Measurements from ENCODE around the gene ARHGEF37.

The ARHGEF37 gene

GRCh38 chr5:149623473-149623872, 42.2 kb downstream of the ARHGEF37 start:
- Histone ChIP-seq H3K4me3 (ENCODE audit: low read depth in 1 of 2, low read length in 2 of 2) (no peak overlapping the region), H3K36me3 (ENCODE audit: control insufficient read depth in 1 of 2, insufficient read depth in 2 of 2, low read length in 2 of 2) (peaks cover 9 to 42% of the 10 kb centered on the region in 2 donors), H3K9me3 (ENCODE audit: control insufficient read depth in 1 of 2, low read length in 2 of 2) (no peaks in the 10 kb centered on the region), H3K4me1 (ENCODE audit: control insufficient read depth in 1 of 2, insufficient read depth in 2 of 2, low read length in 2 of 2) (peaks cover 9 to 21% of the 10 kb centered on the region in 2 donors), H3K9ac (ENCODE audit: low read depth in 1 of 2, low read length in 2 of 2) (no peak overlapping the region), H3K27me3 (ENCODE audit: control insufficient read depth in 1 of 2, insufficient read depth in 2 of 2, low read length in 2 of 2) (no peaks in the 10 kb centered on the region), H3K27ac (ENCODE audit: low read depth, low read length) (no peak overlapping the region)

- no peaks in the 10 kb centered on the region for H3K9me3 ChIP-seq (ENCODE audit: control insufficient read depth in 1 of 2, low read length in 2 of 2)
- H3K9ac ChIP-seq (ENCODE audit: low read depth in 1 of 2, low read length in 2 of 2), result no peak overlapping the region
- H3K27me3 ChIP-seq (ENCODE audit: control insufficient read depth in 1 of 2, insufficient read depth in 2 of 2, low read length in 2 of 2), result no peaks in the 10 kb centered on the region
- H3K4me3 ChIP-seq (ENCODE audit: low read depth in 1 of 2, low read length in 2 of 2), result no peak overlapping the region
- no peak overlapping the region for H3K27ac ChIP-seq (ENCODE audit: low read depth, low read length)
- H3K36me3 ChIP-seq (ENCODE audit: control insufficient read depth in 1 of 2, insufficient read depth in 2 of 2, low read length in 2 of 2), result peaks cover 0 to 38% of the 10 kb centered on the region in 2 donors
- peaks cover 17 to 28% of the 10 kb centered on the region in 2 donors for H3K4me1 ChIP-seq (ENCODE audit: control insufficient read depth in 1 of 2, insufficient read depth in 2 of 2, low read length in 2 of 2)
These were observed 45.8 kb downstream of the ARHGEF37 start for GRCh38 chr5:149627070-149627469.

GRCh38 chr5:149628221-149628620, 46.9 kb downstream of the ARHGEF37 start:
- H3K4me1 ChIP-seq (ENCODE audit: control insufficient read depth in 1 of 2, insufficient read depth in 2 of 2, low read length in 2 of 2), result peaks cover 29 to 30% of the 10 kb centered on the region in 2 donors
- H3K27me3 ChIP-seq (ENCODE audit: control insufficient read depth in 1 of 2, insufficient read depth in 2 of 2, low read length in 2 of 2), result no peaks in the 10 kb centered on the region
- no peak overlapping the region for H3K27ac ChIP-seq (ENCODE audit: low read depth, low read length)
- H3K9ac ChIP-seq (ENCODE audit: low read depth in 1 of 2, low read length in 2 of 2), result no peak overlapping the region
- peaks cover 0 to 33% of the 10 kb centered on the region in 2 donors for H3K36me3 ChIP-seq (ENCODE audit: control insufficient read depth in 1 of 2, insufficient read depth in 2 of 2, low read length in 2 of 2)
- H3K4me3 ChIP-seq (ENCODE audit: low read depth in 1 of 2, low read length in 2 of 2), result no peak overlapping the region
- H3K9me3 ChIP-seq (ENCODE audit: control insufficient read depth in 1 of 2, low read length in 2 of 2), result no peaks in the 10 kb centered on the region

GRCh38 chr5:149628846-149629388, 47.6 kb downstream of the ARHGEF37 start:
- Histone ChIP-seq H3K27me3 (ENCODE audit: control insufficient read depth in 1 of 2, insufficient read depth in 2 of 2, low read length in 2 of 2) (no peaks in the 10 kb centered on the region), H3K27ac (ENCODE audit: low read depth, low read length) (no peak overlapping the region), H3K4me1 (ENCODE audit: control insufficient read depth in 1 of 2, insufficient read depth in 2 of 2, low read length in 2 of 2) (peaks cover 36% of the 10 kb centered on the region in 2 donors), H3K9me3 (ENCODE audit: control insufficient read depth in 1 of 2, low read length in 2 of 2) (no peaks in the 10 kb centered on the region), H3K36me3 (ENCODE audit: control insufficient read depth in 1 of 2, insufficient read depth in 2 of 2, low read length in 2 of 2) (peaks cover 0 to 26% of the 10 kb centered on the region in 2 donors), H3K9ac (ENCODE audit: low read depth in 1 of 2, low read length in 2 of 2) (no peak overlapping the region), H3K4me3 (ENCODE audit: low read depth in 1 of 2, low read length in 2 of 2) (no peak overlapping the region)

GRCh38 chr5:149629421-149629820, 48.1 kb downstream of the ARHGEF37 start:
- no peaks in the 10 kb centered on the region for H3K9me3 ChIP-seq (ENCODE audit: control insufficient read depth in 1 of 2, low read length in 2 of 2)
- no peak overlapping the region for H3K4me3 ChIP-seq (ENCODE audit: low read depth in 1 of 2, low read length in 2 of 2)
- no peak overlapping the region for H3K9ac ChIP-seq (ENCODE audit: low read depth in 1 of 2, low read length in 2 of 2)
- H3K27ac ChIP-seq (ENCODE audit: low read depth, low read length), result no peak overlapping the region
- H3K36me3 ChIP-seq (ENCODE audit: control insufficient read depth in 1 of 2, insufficient read depth in 2 of 2, low read length in 2 of 2), result peaks cover 0 to 22% of the 10 kb centered on the region in 2 donors
- no peaks in the 10 kb centered on the region for H3K27me3 ChIP-seq (ENCODE audit: control insufficient read depth in 1 of 2, insufficient read depth in 2 of 2, low read length in 2 of 2)
- H3K4me1 ChIP-seq (ENCODE audit: control insufficient read depth in 1 of 2, insufficient read depth in 2 of 2, low read length in 2 of 2), result peaks cover 36 to 37% of the 10 kb centered on the region in 2 donors

- peaks cover 0 to 20% of the 10 kb centered on the region in 2 donors for H3K36me3 ChIP-seq (ENCODE audit: control insufficient read depth in 1 of 2, insufficient read depth in 2 of 2, low read length in 2 of 2)
- H3K27ac ChIP-seq (ENCODE audit: low read depth, low read length), result no peak overlapping the region
- H3K4me3 ChIP-seq (ENCODE audit: low read depth in 1 of 2, low read length in 2 of 2), result no peak overlapping the region
- H3K4me1 ChIP-seq (ENCODE audit: control insufficient read depth in 1 of 2, insufficient read depth in 2 of 2, low read length in 2 of 2), result peaks cover 36 to 37% of the 10 kb centered on the region in 2 donors
- no peaks in the 10 kb centered on the region for H3K9me3 ChIP-seq (ENCODE audit: control insufficient read depth in 1 of 2, low read length in 2 of 2)
- H3K9ac ChIP-seq (ENCODE audit: low read depth in 1 of 2, low read length in 2 of 2), result no peak overlapping the region
- no peaks in the 10 kb centered on the region for H3K27me3 ChIP-seq (ENCODE audit: control insufficient read depth in 1 of 2, insufficient read depth in 2 of 2, low read length in 2 of 2)
These were observed 49.0 kb downstream of the ARHGEF37 start for GRCh38 chr5:149630337-149630736.

GRCh38 chr5:149631506-149631905, 50.2 kb downstream of the ARHGEF37 start:
- no peaks in the 10 kb centered on the region for H3K9me3 ChIP-seq (ENCODE audit: control insufficient read depth in 1 of 2, low read length in 2 of 2)
- no peak overlapping the region for H3K9ac ChIP-seq (ENCODE audit: low read depth in 1 of 2, low read length in 2 of 2)
- no peaks in the 10 kb centered on the region for H3K27me3 ChIP-seq (ENCODE audit: control insufficient read depth in 1 of 2, insufficient read depth in 2 of 2, low read length in 2 of 2)
- no peak overlapping the region for H3K4me3 ChIP-seq (ENCODE audit: low read depth in 1 of 2, low read length in 2 of 2)
- no peak overlapping the region for H3K27ac ChIP-seq (ENCODE audit: low read depth, low read length)
- H3K4me1 ChIP-seq (ENCODE audit: control insufficient read depth in 1 of 2, insufficient read depth in 2 of 2, low read length in 2 of 2), result peaks cover 36 to 37% of the 10 kb centered on the region in 2 donors
- H3K36me3 ChIP-seq (ENCODE audit: control insufficient read depth in 1 of 2, insufficient read depth in 2 of 2, low read length in 2 of 2), result peaks cover 0 to 15% of the 10 kb centered on the region in 2 donors

GRCh38 chr5:149632311-149633251, 51.3 kb downstream of the ARHGEF37 start:
- H3K27me3 ChIP-seq (ENCODE audit: control insufficient read depth in 1 of 2, insufficient read depth in 2 of 2, low read length in 2 of 2), result no peaks in the 10 kb centered on the region
- H3K4me1 ChIP-seq (ENCODE audit: control insufficient read depth in 1 of 2, insufficient read depth in 2 of 2, low read length in 2 of 2), result peaks cover 27 to 36% of the 10 kb centered on the region in 2 donors
- no peaks in the 10 kb centered on the region for H3K9me3 ChIP-seq (ENCODE audit: control insufficient read depth in 1 of 2, low read length in 2 of 2)
- peak overlapping the region; percentile 62 for H3K27ac ChIP-seq (ENCODE audit: low read depth, low read length)
- peak overlapping the region in 1 of 2 donors; percentile 10 for H3K4me3 ChIP-seq (ENCODE audit: low read depth in 1 of 2, low read length in 2 of 2)
- H3K36me3 ChIP-seq (ENCODE audit: control insufficient read depth in 1 of 2, insufficient read depth in 2 of 2, low read length in 2 of 2), result peaks cover 0 to 9% of the 10 kb centered on the region in 2 donors
- peak overlapping the region in 1 of 2 donors; percentile 22 for H3K9ac ChIP-seq (ENCODE audit: low read depth in 1 of 2, low read length in 2 of 2)

GRCh38 chr5:149633476-149634350, 52.4 kb downstream of the ARHGEF37 start:
- H3K27ac ChIP-seq (ENCODE audit: low read depth, low read length), result no peak overlapping the region
- H3K9ac ChIP-seq (ENCODE audit: low read depth in 1 of 2, low read length in 2 of 2), result no peak overlapping the region
- peaks cover 27 to 36% of the 10 kb centered on the region in 2 donors for H3K4me1 ChIP-seq (ENCODE audit: control insufficient read depth in 1 of 2, insufficient read depth in 2 of 2, low read length in 2 of 2)
- no peaks in the 10 kb centered on the region for H3K9me3 ChIP-seq (ENCODE audit: control insufficient read depth in 1 of 2, low read length in 2 of 2)
- H3K27me3 ChIP-seq (ENCODE audit: control insufficient read depth in 1 of 2, insufficient read depth in 2 of 2, low read length in 2 of 2), result no peaks in the 10 kb centered on the region
- H3K4me3 ChIP-seq (ENCODE audit: low read depth in 1 of 2, low read length in 2 of 2), result no peak overlapping the region
- H3K36me3 ChIP-seq (ENCODE audit: control insufficient read depth in 1 of 2, insufficient read depth in 2 of 2, low read length in 2 of 2), result peaks cover 0 to 9% of the 10 kb centered on the region in 2 donors
